Placental epithelial cell (primary cell): ENCODE data around the gene TMEFF2. TPM values are rescaled to one million over a fixed set of nuclear protein-coding genes. Genes with fewer than 3 reads are reported as not detected.

Source experiments
- total RNA-seq: library from RNA; depleted of rRNA; stranded (reverse); fragments of >200 nt; gene quantifications from 2 replicates; pipeline ENCODE4 v1.2.3, GENCODE V29; 2012

The TMEFF2 gene
- total RNA-seq, result not detected in 2 replicates

GRCh38 chr2:192194866-192195547 is at the start of gene TMEFF2:
Gene TMEFF2, minus strand, starts transcription at chr2:192194933. Its CDS starts 409 bp downstream, at chr2:192194524.

